Neuron (in vitro differentiated cells): ENCODE measurements around the gene GRXCR2.

Experiments used
- H2AFZ ChIP-seq: one replicate; pipeline ENCODE4 v1.6.1; 2013; ENCODE audit warnings: low read depth, mild to moderate bottlenecking, inconsistent platforms, low read length, moderate library complexity
- H3K27me3 ChIP-seq: one replicate; pipeline ENCODE4 v1.6.1; 2013; ENCODE audit warnings: low read length; ENCODE audit not compliant: insufficient read depth
- H3K36me3 ChIP-seq: one replicate; pipeline ENCODE4 v1.6.1; 2013; ENCODE audit warnings: low read length; ENCODE audit not compliant: insufficient read depth
- H3K4me1 ChIP-seq: one replicate; pipeline ENCODE4 v1.6.1; 2013; ENCODE audit warnings: low read length; ENCODE audit not compliant: insufficient read depth
- H3K4me3 ChIP-seq: 2 replicates; pipeline ENCODE4 v1.5.1; 2013; ENCODE audit warnings: mild to moderate bottlenecking, low read length, moderate library complexity
- H3K9me3 ChIP-seq: one replicate; pipeline ENCODE4 v1.6.1; 2013; ENCODE audit warnings: low read length

The GRXCR2 gene

GRCh38 chr5:145872914-145873313 lies at the start of gene GRXCR2:
Gene GRXCR2, minus strand, starts transcription at chr5:145873014. Its CDS starts 46 bp downstream, at chr5:145872968.
- no peaks in the 10 kb centered on the region for H3K36me3 ChIP-seq
- no peaks in the 10 kb centered on the region for H3K27me3 ChIP-seq
- H3K9me3 ChIP-seq, result no peaks in the 10 kb centered on the region
- H3K4me1 ChIP-seq, result no peaks in the 10 kb centered on the region
- no peak within 1 kb of the TSS for H3K4me3 ChIP-seq
- H2AFZ ChIP-seq, result no peak within 1 kb of the TSS

GRCh38 chr5:145922059-145922458 lies 49.2 kb upstream of the GRXCR2 start:
- H3K36me3 ChIP-seq, result no peaks in the 10 kb centered on the region
- H3K4me3 ChIP-seq, result no peak overlapping the region
- H3K4me1 ChIP-seq, result no peaks in the 10 kb centered on the region
- no peaks in the 10 kb centered on the region for H3K9me3 ChIP-seq
- H2AFZ ChIP-seq, result no peak overlapping the region
- no peaks in the 10 kb centered on the region for H3K27me3 ChIP-seq

GRCh38 chr5:145921211-145921610 lies 48.4 kb upstream of the GRXCR2 start:
- H2AFZ ChIP-seq, result no peak overlapping the region
- peaks cover 5% of the 10 kb centered on the region for H3K4me1 ChIP-seq
- no peaks in the 10 kb centered on the region for H3K36me3 ChIP-seq
- H3K4me3 ChIP-seq, result no peak overlapping the region
- H3K27me3 ChIP-seq, result no peaks in the 10 kb centered on the region
- no peaks in the 10 kb centered on the region for H3K9me3 ChIP-seq

- no peak overlapping the region for H3K4me3 ChIP-seq
Measured at GRCh38 chr5:145920542-145921210, 47.9 kb upstream of the GRXCR2 start.

GRCh38 chr5:145919413-145919812 lies 46.6 kb upstream of the GRXCR2 start:
- peaks cover 9% of the 10 kb centered on the region for H3K4me1 ChIP-seq
- no peak overlapping the region for H2AFZ ChIP-seq
- no peaks in the 10 kb centered on the region for H3K36me3 ChIP-seq
- H3K4me3 ChIP-seq, result no peak overlapping the region
- no peaks in the 10 kb centered on the region for H3K9me3 ChIP-seq
- H3K27me3 ChIP-seq, result no peaks in the 10 kb centered on the region

More at GRCh38 chr5:145920542-145921210, 47.9 kb upstream of the GRXCR2 start:
- Histone ChIP-seq H2AFZ (no peak overlapping the region), H3K27me3 (no peaks in the 10 kb centered on the region), H3K36me3 (no peaks in the 10 kb centered on the region), H3K4me1 (peaks cover 9% of the 10 kb centered on the region), H3K9me3 (no peaks in the 10 kb centered on the region)

GRCh38 chr5:145918397-145918796 lies 45.6 kb upstream of the GRXCR2 start:
- Histone ChIP-seq H3K9me3 (no peaks in the 10 kb centered on the region), H2AFZ (no peak overlapping the region), H3K27me3 (no peaks in the 10 kb centered on the region), H3K36me3 (no peaks in the 10 kb centered on the region), H3K4me3 (no peak overlapping the region), H3K4me1 (peaks cover 9% of the 10 kb centered on the region)

- peaks cover 9% of the 10 kb centered on the region for H3K4me1 ChIP-seq
- H3K9me3 ChIP-seq, result no peaks in the 10 kb centered on the region
- no peak overlapping the region for H2AFZ ChIP-seq
- no peaks in the 10 kb centered on the region for H3K27me3 ChIP-seq
- no peak overlapping the region for H3K4me3 ChIP-seq
- H3K36me3 ChIP-seq, result no peaks in the 10 kb centered on the region
Measured at GRCh38 chr5:145917288-145917687, 44.5 kb upstream of the GRXCR2 start.

- no peaks in the 10 kb centered on the region for H3K27me3 ChIP-seq
- H3K4me1 ChIP-seq, result peaks cover 9% of the 10 kb centered on the region
- no peaks in the 10 kb centered on the region for H3K36me3 ChIP-seq
- no peak overlapping the region for H2AFZ ChIP-seq
- H3K9me3 ChIP-seq, result no peaks in the 10 kb centered on the region
- H3K4me3 ChIP-seq, result no peak overlapping the region
Measured at GRCh38 chr5:145915970-145916638, 43.3 kb upstream of the GRXCR2 start.

- Histone ChIP-seq H3K4me3 (no peak overlapping the region), H3K36me3 (no peaks in the 10 kb centered on the region), H3K27me3 (no peaks in the 10 kb centered on the region), H3K4me1 (peaks cover 9% of the 10 kb centered on the region), H2AFZ (no peak overlapping the region), H3K9me3 (no peaks in the 10 kb centered on the region)
Measured at GRCh38 chr5:145913701-145914100, 40.9 kb upstream of the GRXCR2 start.

- Histone ChIP-seq H3K9me3 (no peaks in the 10 kb centered on the region), H3K36me3 (no peaks in the 10 kb centered on the region), H2AFZ (no peak overlapping the region), H3K4me3 (no peak overlapping the region), H3K27me3 (no peaks in the 10 kb centered on the region), H3K4me1 (peaks cover 9% of the 10 kb centered on the region)
Measured at GRCh38 chr5:145912594-145912993, 39.8 kb upstream of the GRXCR2 start.

GRCh38 chr5:145912019-145912418 lies 39.2 kb upstream of the GRXCR2 start:
- Histone ChIP-seq H3K4me3 (no peak overlapping the region), H3K27me3 (no peaks in the 10 kb centered on the region), H3K9me3 (no peaks in the 10 kb centered on the region), H3K4me1 (peaks cover 9% of the 10 kb centered on the region), H3K36me3 (no peaks in the 10 kb centered on the region), H2AFZ (no peak overlapping the region)

- Histone ChIP-seq H3K4me1 (peaks cover 3% of the 10 kb centered on the region), H2AFZ (no peak overlapping the region), H3K9me3 (no peaks in the 10 kb centered on the region), H3K4me3 (no peak overlapping the region), H3K27me3 (no peaks in the 10 kb centered on the region), H3K36me3 (no peaks in the 10 kb centered on the region)
Measured at GRCh38 chr5:145911164-145911563, 38.4 kb upstream of the GRXCR2 start.

GRCh38 chr5:145908206-145908960 lies 35.6 kb upstream of the GRXCR2 start:
- Histone ChIP-seq H3K9me3 (no peaks in the 10 kb centered on the region), H3K4me3 (no peak overlapping the region), H2AFZ (no peak overlapping the region), H3K27me3 (no peaks in the 10 kb centered on the region), H3K36me3 (no peaks in the 10 kb centered on the region), H3K4me1 (no peaks in the 10 kb centered on the region)
